ENCODE measurements around the gene SHKBP1.
"Not testable (repeated sequence)": the region's sequence is repeated elsewhere in the genome, so short reads cannot be mapped to it uniquely, and the experiment has no call there.

Gene SHKBP1

DNA sequence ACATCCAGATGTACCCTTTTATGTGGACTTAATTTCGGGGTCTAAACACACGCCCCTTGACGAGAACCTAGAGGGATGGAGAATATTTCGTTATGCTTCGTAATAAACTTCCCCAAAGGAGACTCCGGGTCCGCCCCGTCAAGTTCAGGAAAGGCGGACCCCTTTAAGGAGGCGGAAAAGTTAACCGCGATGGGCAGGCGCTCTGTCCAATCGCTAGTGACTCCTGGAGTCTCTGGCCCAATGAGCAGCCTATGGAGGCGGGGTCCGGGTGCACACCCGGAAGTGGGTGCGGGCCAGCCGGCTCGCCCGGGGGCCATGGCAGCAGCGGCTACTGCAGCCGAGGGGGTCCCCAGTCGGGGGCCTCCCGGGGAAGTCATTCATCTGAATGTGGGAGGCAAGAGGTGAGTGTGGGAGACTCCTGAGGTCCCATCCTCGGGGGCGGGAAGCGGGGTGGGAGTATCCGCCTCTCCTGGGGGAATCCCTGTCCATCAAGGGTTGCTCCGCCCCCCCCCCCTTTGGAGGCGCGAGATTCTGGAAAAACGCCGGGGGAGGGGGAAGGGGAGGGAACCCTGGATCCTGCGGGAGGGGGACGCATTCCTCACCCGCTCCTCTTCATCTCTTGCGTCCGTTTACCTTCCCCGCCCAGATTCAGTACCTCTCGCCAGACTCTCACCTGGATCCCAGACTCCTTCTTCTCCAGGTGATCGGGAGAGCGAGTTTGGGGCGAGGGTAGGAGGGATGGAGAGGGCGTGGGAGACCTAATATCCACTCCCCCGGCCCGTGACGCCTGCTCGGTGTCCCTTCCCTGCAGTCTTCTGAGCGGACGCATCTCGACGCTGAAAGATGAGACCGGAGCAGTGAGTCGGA lies at the start of gene SHKBP1:
SHKBP1 (plus strand) TSS at position 289 of the 867 bp plus-strand sequence; CDS start at position 316, 27 bp downstream.
- DNase-seq (ENCODE audit: low spot score): peak; percentile 95

DNA sequence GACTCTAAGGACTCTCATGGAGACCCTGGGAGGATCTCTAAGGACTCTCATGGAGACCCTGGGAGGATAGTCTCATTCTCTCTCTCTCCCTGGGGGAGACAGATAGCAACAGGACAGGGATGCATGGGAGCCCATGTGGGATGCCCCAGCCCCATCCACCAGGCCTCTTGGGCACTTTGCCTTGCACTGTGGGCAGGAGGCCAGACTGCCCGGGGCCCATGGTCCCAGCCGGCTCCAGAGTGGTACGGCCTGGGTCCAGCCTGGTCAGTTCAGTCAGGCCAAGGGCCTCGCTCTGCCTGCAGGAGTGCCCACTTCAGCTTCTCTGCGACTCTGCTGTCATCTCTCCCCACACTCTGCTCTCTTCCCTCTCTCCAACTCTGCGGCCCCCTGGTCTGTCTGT lies 48.6 kb upstream of the SHKBP1 start:
- DNase-seq (ENCODE audit: low spot score): no peak

- no peak for DNase-seq (ENCODE audit: low spot score)
Measured at GRCh38 chr19:40528533-40529092, 48.1 kb upstream of the SHKBP1 start.

DNA sequence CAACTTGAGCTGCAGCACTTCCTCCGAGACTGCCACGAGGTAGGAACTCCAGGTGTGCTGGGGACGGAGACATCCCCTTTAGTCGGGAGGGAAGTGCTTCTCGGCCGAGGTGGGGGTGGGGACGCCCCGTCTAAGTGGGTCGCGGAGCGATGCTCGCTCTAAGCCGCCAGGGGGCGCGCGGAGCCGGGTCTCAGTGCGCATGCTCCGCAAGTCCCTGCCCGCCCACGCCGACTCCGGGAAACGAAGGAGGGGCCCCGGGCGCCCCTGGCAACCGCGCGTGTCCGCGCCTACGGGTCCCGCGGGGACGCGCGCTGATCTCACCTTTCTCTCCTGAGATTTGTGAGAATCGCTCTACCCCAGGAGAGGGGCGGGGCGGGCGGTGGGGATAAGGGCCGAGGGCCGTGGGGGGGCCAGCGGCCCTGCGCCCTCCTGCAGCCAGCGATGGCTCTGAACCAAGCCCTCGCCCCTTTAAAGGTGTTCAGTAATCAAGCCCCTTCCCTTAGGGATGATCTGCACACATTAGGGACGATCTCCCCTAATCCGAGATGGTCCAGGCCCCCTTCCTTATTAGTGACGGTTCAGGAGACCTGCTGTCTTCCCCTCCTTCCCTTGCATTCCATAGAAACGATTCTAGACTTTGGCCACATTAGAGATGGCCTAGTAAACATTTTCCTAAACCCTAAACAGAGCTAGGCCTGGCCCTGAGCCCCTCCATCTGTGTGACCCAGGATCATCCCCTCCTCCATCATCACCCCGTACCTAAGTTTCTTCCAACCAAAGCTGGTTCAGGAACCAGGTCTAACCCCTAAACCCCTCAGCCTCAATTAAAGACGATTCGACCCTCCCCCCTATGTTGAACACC lies 47.3 kb upstream of the SHKBP1 start:
- DNase-seq (ENCODE audit: low spot score): peak; percentile 88

- DNase-seq (ENCODE audit: low spot score): peak; percentile 12
Measured at GRCh38 chr19:40530091-40530901, 46.4 kb upstream of the SHKBP1 start.

GRCh38 chr19:40533508-40533907 lies 43.2 kb upstream of the SHKBP1 start:
- DNase-seq (ENCODE audit: low spot score): no peak

- DNase-seq (ENCODE audit: low spot score): no peak
Measured at GRCh38 chr19:40534148-40534547, 42.5 kb upstream of the SHKBP1 start.

DNA sequence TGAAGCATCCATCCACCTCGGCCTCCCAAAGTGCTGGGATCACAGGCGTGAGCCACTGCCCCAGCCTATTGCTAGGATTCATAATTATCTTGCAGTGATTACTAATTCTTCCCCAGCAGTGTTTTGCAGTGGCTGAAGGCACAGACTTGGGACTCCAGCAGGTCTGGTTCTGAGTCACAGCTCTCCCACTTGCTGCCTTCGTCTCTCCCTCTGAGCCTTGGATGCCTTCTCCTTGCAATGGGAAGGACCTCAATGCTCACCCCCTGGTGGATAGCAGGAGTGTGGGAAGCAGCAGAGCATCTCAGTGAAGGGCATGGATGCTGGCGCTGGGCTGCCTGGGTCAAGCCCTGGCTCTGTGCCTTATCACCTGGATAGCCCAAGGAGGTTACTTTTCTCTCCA lies 37.6 kb upstream of the SHKBP1 start:
- no peak for DNase-seq (ENCODE audit: low spot score)

- DNase-seq (ENCODE audit: low spot score): no peak
Measured at GRCh38 chr19:40542202-40542859, 34.3 kb upstream of the SHKBP1 start.

DNA sequence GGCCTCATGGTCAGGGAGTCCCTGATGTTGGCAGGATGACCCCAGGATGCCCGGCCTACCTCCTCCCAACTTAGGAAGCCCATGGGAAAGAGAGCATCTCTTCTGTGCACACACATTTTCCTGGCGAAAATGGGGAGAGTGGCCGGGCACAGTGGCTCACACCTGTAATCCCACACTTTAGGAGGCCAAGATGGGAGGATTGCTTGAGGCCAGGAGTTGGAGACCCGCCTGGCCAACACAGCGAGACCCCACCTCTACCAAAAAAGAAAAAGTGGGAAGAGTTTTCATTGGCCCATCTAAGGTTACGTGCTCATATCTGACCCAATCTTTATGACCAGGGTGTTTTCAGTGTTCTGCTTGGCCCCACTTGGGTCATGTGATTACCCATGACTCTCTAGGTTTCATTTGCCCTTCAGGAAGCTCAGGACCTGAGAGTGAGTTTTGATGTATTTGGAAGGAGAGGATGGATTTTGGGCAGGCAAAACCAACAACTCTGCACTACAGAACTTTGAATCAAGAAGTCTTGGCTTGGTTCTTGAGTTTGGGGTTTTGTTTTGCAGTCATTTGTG lies 33.6 kb upstream of the SHKBP1 start:
- no peak for DNase-seq (ENCODE audit: low spot score)

GRCh38 chr19:40546153-40546841 lies 30.4 kb upstream of the SHKBP1 start:
- not testable (repeated sequence) for DNase-seq (ENCODE audit: low spot score)

GRCh38 chr19:40547190-40547589 lies 29.5 kb upstream of the SHKBP1 start:
- not testable (repeated sequence) for DNase-seq (ENCODE audit: low spot score)

DNA sequence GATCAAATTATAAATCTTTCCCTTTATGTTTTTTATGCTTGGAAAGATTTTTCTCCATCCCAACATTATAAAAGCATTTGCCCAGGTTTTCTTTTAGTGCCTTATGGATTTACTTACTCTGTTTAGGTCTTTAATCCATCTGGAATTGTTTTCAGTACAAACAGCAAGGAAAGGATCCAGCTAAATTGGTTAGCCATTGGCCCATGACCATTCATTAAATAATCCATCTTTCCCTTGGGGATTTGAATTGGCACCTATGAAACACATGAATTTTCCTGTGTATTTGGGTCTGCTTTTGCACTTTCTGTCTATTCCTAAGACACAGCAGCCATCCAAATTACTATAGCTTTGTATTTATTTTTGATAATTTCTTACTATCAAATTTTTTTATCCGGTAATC lies 28.8 kb upstream of the SHKBP1 start:
- DNase-seq (ENCODE audit: low spot score): no peak

DNA sequence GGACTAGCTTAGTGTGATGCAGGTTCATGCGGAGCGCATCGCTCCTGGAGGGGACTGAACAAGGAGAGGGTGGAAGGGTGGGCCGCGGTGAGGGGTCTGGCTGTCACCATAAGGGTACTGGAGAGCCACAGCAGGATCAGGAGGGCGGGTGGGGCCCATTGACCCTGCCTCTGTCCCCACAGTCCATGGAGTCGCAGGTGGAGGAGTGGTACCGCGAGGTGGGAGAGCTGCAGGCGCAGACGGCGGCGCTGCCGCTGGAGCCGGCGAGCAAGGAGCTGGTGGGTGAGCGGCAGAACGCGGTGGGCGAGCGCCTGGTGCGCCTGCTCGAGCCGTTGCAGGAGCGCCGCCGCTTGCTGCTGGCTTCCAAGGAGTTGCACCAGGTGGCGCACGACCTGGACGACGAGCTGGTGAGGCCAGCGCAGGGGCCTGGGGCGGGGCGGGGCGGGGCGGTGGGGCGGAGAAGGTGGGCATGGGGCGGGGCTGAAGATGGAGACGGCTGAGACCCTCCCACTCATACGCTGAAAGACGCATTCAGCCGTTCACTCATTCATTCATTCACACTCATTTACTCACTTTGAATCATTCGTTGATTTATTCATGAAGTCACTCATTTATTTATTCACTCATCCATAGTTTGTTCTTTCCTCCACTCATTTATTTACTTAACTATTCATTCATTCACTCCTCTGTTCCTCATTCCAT lies 27.5 kb upstream of the SHKBP1 start:
- peak; percentile 65 for DNase-seq (ENCODE audit: low spot score)

DNA sequence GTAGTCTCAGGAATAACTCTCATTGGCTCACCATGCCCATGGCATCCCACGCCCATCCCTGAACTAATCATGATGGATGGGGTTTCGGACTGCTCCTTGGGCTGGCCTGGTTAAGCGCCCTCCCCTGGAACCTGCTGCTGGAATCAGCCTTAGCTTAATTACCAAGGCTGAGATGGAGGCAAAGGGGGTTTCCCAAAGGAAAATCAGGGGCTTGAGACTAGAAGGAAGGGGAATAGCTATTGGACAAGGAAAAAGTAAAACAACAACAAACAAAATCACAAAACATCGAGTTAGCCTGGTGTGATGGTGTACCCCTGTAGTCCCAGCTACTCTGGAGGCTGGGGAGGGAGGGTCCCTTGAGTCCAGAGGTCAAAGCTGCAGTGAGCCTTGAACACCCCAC lies 25.7 kb upstream of the SHKBP1 start:
- no peak for DNase-seq (ENCODE audit: low spot score)

- no peak for DNase-seq (ENCODE audit: low spot score)
Measured at GRCh38 chr19:40552848-40553247, 23.8 kb upstream of the SHKBP1 start.

DNA sequence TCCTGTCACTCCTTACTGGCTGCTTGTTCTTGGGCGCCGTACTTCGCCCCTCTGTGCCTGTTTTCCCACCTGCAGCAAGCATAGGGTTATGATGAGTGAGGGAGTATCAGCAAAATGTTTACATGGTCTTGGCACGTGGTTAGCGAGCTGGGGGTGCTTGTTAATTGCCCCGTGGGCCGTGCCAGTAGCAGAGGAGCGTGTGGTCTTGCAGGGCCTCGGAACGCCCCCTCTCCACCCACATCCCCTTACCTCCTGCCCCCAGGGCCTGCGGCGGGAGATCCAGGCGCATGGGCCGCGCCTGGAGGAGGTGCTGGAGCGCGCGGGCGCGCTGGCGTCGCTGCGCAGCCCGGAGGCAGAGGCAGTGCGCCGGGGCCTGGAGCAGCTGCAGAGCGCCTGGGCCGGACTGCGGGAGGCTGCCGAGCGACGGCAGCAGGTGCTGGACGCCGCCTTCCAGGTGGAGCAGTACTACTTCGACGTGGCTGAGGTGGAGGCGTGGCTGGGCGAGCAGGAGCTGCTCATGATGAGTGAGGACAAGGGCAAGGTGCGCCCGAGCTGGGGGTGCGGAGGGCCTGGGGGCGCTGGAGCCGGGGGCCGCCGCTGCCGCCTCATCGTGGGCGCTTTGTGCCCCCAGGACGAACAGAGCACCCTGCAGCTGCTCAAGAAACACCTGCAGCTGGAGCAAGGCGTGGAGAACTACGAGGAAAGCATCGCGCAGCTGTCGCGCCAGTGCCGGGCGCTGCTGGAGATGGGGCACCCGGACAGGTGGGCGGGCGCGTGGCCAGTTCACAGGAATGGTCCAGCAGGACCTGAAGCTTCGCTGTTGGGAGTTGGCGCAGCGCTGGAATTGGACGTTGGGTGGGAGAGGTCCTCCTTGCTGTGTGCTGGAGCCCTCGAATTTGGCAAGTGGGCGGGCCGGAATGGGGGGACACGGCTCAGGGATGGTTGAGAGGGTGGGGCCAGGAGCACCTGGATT lies 22.5 kb upstream of the SHKBP1 start:
- no peak for DNase-seq (ENCODE audit: low spot score)

GRCh38 chr19:40555978-40556689 lies 20.5 kb upstream of the SHKBP1 start:
- no peak for DNase-seq (ENCODE audit: low spot score)
